Immature natural killer cell (primary cell): ENCODE measurements around the gene EIF3L. TPM values are rescaled to one million over a fixed set of nuclear protein-coding genes. Genes with fewer than 3 reads are reported as not detected.
A peak's percentile ranks its signal among the peaks of the same experiment; 100 is the strongest.

ENCODE experiments used
- DNase-seq, 3 donors: peaks; one replicate each; pipeline ENCODE4 v3.0.0; 2022; ENCODE audit warnings: mixed read lengths in 1 of 3
- H3K27ac Mint-ChIP-seq, 6 donors: one replicate each; pipeline ENCODE4 v1.8.0; 2020; ENCODE audit warnings: mixed read lengths in 6 of 6, mild to moderate bottlenecking in 5 of 6, inconsistent platforms in 4 of 6, moderate library complexity in 3 of 6
- H3K27me3 Mint-ChIP-seq, 3 donors: one replicate each; pipeline ENCODE4 v1.8.0; 2020 to 2021; ENCODE audit warnings: low read depth in 3 of 3, mild to moderate bottlenecking in 3 of 3, mixed read lengths in 3 of 3, moderate library complexity in 3 of 3, inconsistent platforms in 1 of 3
- H3K36me3 Mint-ChIP-seq, 3 donors: one replicate each; pipeline ENCODE4 v1.8.0; 2020; ENCODE audit warnings: mixed read lengths in 3 of 3, inconsistent platforms in 2 of 3, mild to moderate bottlenecking in 2 of 3
- H3K4me1 Mint-ChIP-seq, 2 donors: one replicate each; pipeline ENCODE4 v1.8.0; 2020; ENCODE audit warnings: inconsistent platforms in 2 of 2, mild to moderate bottlenecking in 2 of 2, mixed read lengths in 2 of 2, moderate library complexity in 1 of 2
- H3K4me3 Mint-ChIP-seq, 5 donors: one replicate each; pipeline ENCODE4 v1.8.0; 2020; ENCODE audit warnings: mild to moderate bottlenecking in 5 of 5, mixed read lengths in 5 of 5, inconsistent platforms in 3 of 5, moderate library complexity in 3 of 5
- H3K9me3 Mint-ChIP-seq, 6 donors: one replicate each; pipeline ENCODE4 v1.8.0; 2020; ENCODE audit warnings: mild to moderate bottlenecking in 6 of 6, mixed read lengths in 6 of 6, inconsistent platforms in 4 of 6, moderate library complexity in 3 of 6
- polyA plus RNA-seq, 3 donors: library from polyadenylated mRNA; unstranded; fragments of 300-500 nt; fragmentation: Illumina TruSeq; gene quantifications; one replicate each; pipeline ENCODE4 v1.2.3, GENCODE V29; 2021

The EIF3L gene
- polyA plus RNA-seq, 3 donors from 2014 or later = 167 to 215 (median 185) TPM

GRCh38 chr22:37850801-37851200 is 1.6 kb downstream of the EIF3L start:
- Mint-ChIP-seq H3K27me3 (peaks cover 2 to 10% (median 6%) of the 10 kb centered on the region in 3 donors), H3K27ac (peak overlapping the region in 2 of 6 donors; percentile 24 to 48), H3K4me1 (peaks cover 41 to 63% of the 10 kb centered on the region in 2 donors), H3K4me3 (peak overlapping the region; percentile 41 to 91 (median 74)), H3K9me3 (no peaks in the 10 kb centered on the region), H3K36me3 (peaks cover 20 to 30% (median 20%) of the 10 kb centered on the region in 3 donors)
- no peak for DNase-seq

- Mint-ChIP-seq H3K27ac (peak overlapping the region in 1 of 6 donors; percentile 58), H3K4me1 (peaks cover 38 to 64% of the 10 kb centered on the region in 2 donors), H3K36me3 (peaks cover 22 to 33% (median 24%) of the 10 kb centered on the region in 3 donors), H3K27me3 (peaks cover 2 to 9% (median 6%) of the 10 kb centered on the region in 3 donors), H3K4me3 (no peak overlapping the region), H3K9me3 (no peaks in the 10 kb centered on the region)
- no peak for DNase-seq
Measured at GRCh38 chr22:37852418-37852817, 3.2 kb downstream of the EIF3L start.

GRCh38 chr22:37854946-37855345 is 5.7 kb downstream of the EIF3L start:
- Mint-ChIP-seq H3K27me3 (peaks cover 0 to 3% (median 0%) of the 10 kb centered on the region in 3 donors), H3K4me1 (peaks cover 19 to 55% of the 10 kb centered on the region in 2 donors), H3K36me3 (peaks cover 31 to 43% (median 34%) of the 10 kb centered on the region in 3 donors), H3K27ac (peak overlapping the region in 1 of 6 donors; percentile 29), H3K4me3 (no peak overlapping the region), H3K9me3 (no peaks in the 10 kb centered on the region)
- DNase-seq = no peak

- Mint-ChIP-seq H3K27me3 (peaks cover 0 to 3% (median 0%) of the 10 kb centered on the region in 3 donors), H3K4me1 (peaks cover 18 to 50% of the 10 kb centered on the region in 2 donors), H3K27ac (peak overlapping the region in 2 of 6 donors; percentile 38 to 45), H3K4me3 (no peak overlapping the region), H3K9me3 (no peaks in the 10 kb centered on the region), H3K36me3 (peaks cover 31 to 43% (median 34%) of the 10 kb centered on the region in 3 donors)
- DNase-seq = no peak
Measured at GRCh38 chr22:37855462-37855861, 6.2 kb downstream of the EIF3L start.

- Mint-ChIP-seq H3K36me3 (peaks cover 32 to 45% (median 33%) of the 10 kb centered on the region in 3 donors), H3K9me3 (no peaks in the 10 kb centered on the region), H3K4me1 (peaks cover 3 to 19% of the 10 kb centered on the region in 2 donors), H3K27me3 (no peaks in the 10 kb centered on the region), H3K4me3 (no peak overlapping the region), H3K27ac (no peak overlapping the region)
- no peak for DNase-seq
Measured at GRCh38 chr22:37860796-37861421, 11.7 kb downstream of the EIF3L start.

- Mint-ChIP-seq H3K36me3 (peaks cover 27 to 42% (median 31%) of the 10 kb centered on the region in 3 donors), H3K4me3 (no peak overlapping the region), H3K9me3 (no peaks in the 10 kb centered on the region), H3K27me3 (no peaks in the 10 kb centered on the region), H3K4me1 (peaks cover 3 to 19% of the 10 kb centered on the region in 2 donors), H3K27ac (peak overlapping the region in 2 of 6 donors; percentile 17 to 52)
- no peak for DNase-seq
Measured at GRCh38 chr22:37862570-37863325, 13.5 kb downstream of the EIF3L start.

GRCh38 chr22:37865510-37865909 is 16.3 kb downstream of the EIF3L start:
- Mint-ChIP-seq H3K4me3 (no peak overlapping the region), H3K4me1 (peaks cover 3 to 11% of the 10 kb centered on the region in 2 donors), H3K9me3 (no peaks in the 10 kb centered on the region), H3K36me3 (peaks cover 17 to 38% (median 34%) of the 10 kb centered on the region in 3 donors), H3K27me3 (no peaks in the 10 kb centered on the region), H3K27ac (no peak overlapping the region)
- DNase-seq = no peak

GRCh38 chr22:37870273-37870672 is 21.1 kb downstream of the EIF3L start:
- H3K27me3 Mint-ChIP-seq = no peaks in the 10 kb centered on the region
- no peaks in the 10 kb centered on the region for H3K9me3 Mint-ChIP-seq
- DNase-seq = no peak
- no peak overlapping the region for H3K27ac Mint-ChIP-seq
- H3K36me3 Mint-ChIP-seq = peaks cover 14 to 29% (median 28%) of the 10 kb centered on the region in 3 donors
- H3K4me3 Mint-ChIP-seq = no peak overlapping the region
- no peaks in the 10 kb centered on the region for H3K4me1 Mint-ChIP-seq

- no peaks in the 10 kb centered on the region for H3K9me3 Mint-ChIP-seq
- H3K27me3 Mint-ChIP-seq = no peaks in the 10 kb centered on the region
- no peak for DNase-seq
Measured at GRCh38 chr22:37880668-37881440, 31.6 kb downstream of the EIF3L start.

GRCh38 chr22:37884420-37884819 is 35.2 kb downstream of the EIF3L start:
- Mint-ChIP-seq H3K27ac (peak overlapping the region in 1 of 6 donors; percentile 34), H3K9me3 (no peaks in the 10 kb centered on the region), H3K36me3 (peaks cover 3 to 33% (median 9%) of the 10 kb centered on the region in 3 donors), H3K4me3 (no peak overlapping the region), H3K4me1 (peaks cover 1 to 9% of the 10 kb centered on the region in 2 donors), H3K27me3 (no peaks in the 10 kb centered on the region)
- no peak for DNase-seq

More at GRCh38 chr22:37880668-37881440, 31.6 kb downstream of the EIF3L start:
- Mint-ChIP-seq H3K4me3 (no peak overlapping the region), H3K36me3 (peaks cover 14 to 43% (median 26%) of the 10 kb centered on the region in 3 donors), H3K27ac (no peak overlapping the region), H3K4me1 (peaks cover 0 to 9% of the 10 kb centered on the region in 2 donors)

- peak overlapping the region in 5 of 6 donors; percentile 4 to 59 (median 8) for H3K27ac Mint-ChIP-seq
- no peaks in the 10 kb centered on the region for H3K27me3 Mint-ChIP-seq
- H3K4me1 Mint-ChIP-seq = peaks cover 1 to 9% of the 10 kb centered on the region in 2 donors
- H3K4me3 Mint-ChIP-seq = no peak overlapping the region
- DNase-seq = no peak
- no peaks in the 10 kb centered on the region for H3K9me3 Mint-ChIP-seq
- H3K36me3 Mint-ChIP-seq = peaks cover 6 to 32% (median 12%) of the 10 kb centered on the region in 3 donors
Measured at GRCh38 chr22:37887584-37888378, 38.6 kb downstream of the EIF3L start.

GRCh38 chr22:37891926-37892325 is 42.7 kb downstream of the EIF3L start:
- H3K27me3 Mint-ChIP-seq = peaks cover 0 to 1% (median 0%) of the 10 kb centered on the region in 3 donors
- no peaks in the 10 kb centered on the region for H3K9me3 Mint-ChIP-seq
- peak overlapping the region in 3 of 6 donors; percentile 8 to 14 (median 10) for H3K27ac Mint-ChIP-seq
- no peak overlapping the region for H3K4me3 Mint-ChIP-seq
- no peak for DNase-seq
- H3K4me1 Mint-ChIP-seq = peaks cover 11 to 16% of the 10 kb centered on the region in 2 donors
- H3K36me3 Mint-ChIP-seq = peaks cover 0 to 22% (median 9%) of the 10 kb centered on the region in 3 donors
